GM12874 (cell line): Measurements from ENCODE around the gene PXDN.

Experiments used
- TF ChIP-seq, protein P1 (sequence below): IDR thresholded peaks from 2 replicates; pipeline ENCODE4 v1.5.1; 2011; ENCODE audit warnings: low read depth, mild to moderate bottlenecking, control low read depth, low read length, moderate library complexity; ENCODE audit not compliant: insufficient read depth

PXDN gene

GRCh38 chr2:1709335-1709605 is 35.0 kb downstream of the PXDN start:
- TF ChIP-seq, protein P1, sequence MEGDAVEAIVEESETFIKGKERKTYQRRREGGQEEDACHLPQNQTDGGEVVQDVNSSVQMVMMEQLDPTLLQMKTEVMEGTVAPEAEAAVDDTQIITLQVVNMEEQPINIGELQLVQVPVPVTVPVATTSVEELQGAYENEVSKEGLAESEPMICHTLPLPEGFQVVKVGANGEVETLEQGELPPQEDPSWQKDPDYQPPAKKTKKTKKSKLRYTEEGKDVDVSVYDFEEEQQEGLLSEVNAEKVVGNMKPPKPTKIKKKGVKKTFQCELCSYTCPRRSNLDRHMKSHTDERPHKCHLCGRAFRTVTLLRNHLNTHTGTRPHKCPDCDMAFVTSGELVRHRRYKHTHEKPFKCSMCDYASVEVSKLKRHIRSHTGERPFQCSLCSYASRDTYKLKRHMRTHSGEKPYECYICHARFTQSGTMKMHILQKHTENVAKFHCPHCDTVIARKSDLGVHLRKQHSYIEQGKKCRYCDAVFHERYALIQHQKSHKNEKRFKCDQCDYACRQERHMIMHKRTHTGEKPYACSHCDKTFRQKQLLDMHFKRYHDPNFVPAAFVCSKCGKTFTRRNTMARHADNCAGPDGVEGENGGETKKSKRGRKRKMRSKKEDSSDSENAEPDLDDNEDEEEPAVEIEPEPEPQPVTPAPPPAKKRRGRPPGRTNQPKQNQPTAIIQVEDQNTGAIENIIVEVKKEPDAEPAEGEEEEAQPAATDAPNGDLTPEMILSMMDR, result no peak

DNA sequence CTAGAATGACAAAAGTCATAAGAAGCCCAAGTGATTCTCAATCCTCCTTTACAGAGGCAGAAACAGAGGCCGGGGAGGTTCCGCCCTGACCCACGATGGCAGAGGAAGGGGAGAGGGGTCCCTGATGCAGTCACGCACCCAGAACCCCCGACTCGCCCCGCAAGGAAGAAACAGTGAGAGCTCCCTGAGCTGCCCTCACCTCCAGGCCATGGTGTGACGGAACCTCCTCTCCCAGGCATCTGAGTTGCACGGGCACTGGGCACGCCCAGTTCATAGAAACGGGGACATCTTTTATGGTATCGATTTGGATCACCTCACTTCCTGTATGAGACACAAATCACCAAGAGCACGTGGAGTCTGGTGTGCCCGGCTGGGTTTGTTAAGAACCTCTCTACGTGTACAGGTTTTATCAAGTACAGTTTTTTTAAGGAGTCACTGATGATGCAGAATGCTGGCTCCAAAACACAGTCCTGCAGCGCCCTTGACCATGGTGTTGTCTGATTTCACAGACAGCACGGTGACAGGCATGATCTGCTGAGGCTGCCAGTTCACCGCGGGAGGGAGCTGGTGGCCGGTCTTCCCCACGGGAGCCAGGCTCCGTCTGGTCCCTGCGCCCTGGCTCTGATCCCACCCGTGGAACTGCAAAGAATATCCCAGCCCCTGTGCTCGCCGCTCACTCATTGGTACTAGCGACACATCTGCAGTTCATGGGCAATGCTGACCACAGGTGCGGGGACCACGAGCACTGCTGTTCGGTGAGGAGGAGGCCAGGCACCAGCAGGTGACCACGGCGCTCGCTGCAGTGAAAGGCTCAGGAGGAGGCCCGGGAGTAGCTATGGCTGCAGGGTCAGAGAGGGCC is 35.6 kb downstream of the PXDN start:
- TF ChIP-seq, protein P1, result no peak

DNA sequence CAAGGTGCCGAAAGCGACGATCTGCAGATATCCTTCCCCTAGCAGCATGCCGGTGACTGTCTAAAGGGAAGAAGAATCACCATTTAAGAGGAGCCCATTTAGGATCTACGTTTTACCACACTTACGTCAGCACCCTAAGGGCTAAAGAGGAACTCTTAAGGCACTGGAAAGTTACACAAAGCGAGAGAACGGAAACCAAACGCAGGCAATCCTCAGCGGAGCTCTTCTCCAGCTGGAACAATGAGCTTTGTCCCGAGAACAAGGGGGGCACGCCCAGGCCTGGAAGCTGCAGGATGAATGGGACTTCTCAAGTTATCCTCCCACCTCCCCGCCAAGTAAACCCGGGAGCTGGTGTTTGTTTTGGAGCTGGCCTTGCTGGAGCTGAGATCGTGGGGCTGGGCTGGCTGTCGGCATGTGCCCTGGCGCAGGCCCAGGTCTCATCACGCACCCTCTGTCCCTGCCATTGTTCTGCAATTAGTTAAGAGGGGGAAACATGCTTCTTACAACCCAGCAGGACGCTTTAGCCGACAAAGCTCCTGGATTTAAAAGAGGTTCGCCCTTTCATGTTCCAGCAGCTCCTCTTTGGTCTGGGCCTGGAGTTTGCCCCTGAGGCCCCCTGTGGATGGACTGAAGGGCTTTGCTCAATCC is 36.4 kb downstream of the PXDN start:
- TF ChIP-seq, protein P1, result no peak

DNA sequence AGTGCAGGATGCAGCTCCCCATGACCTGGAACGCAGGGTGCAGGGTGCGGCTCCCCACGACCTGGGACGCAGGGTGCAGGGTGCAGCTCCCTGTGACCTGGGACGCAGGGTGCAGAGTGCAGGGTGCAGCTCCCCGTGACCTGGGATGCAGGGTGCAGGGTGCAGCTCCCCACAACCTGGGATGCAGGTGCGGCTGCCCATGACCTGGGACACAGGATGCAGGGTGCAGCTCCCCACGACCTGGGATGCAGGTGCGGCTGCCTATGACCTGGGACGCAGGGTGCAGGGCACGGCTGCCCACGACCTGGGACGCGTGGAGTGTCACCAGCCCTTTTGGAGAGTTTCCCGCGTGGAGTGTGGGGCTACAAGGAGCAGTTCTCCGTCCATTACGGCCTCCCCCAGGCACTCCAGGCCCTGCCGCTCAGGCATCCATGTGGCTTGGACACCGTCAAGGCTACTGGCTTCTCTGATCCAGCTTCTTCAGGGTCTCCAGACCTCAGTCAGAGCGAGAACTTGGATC is 38.7 kb downstream of the PXDN start:
- TF ChIP-seq, protein P1, result no peak

GRCh38 chr2:1704631-1705556 is 39.4 kb downstream of the PXDN start:
- TF ChIP-seq, protein P1, result no peak

GRCh38 chr2:1702186-1702565 is 42.1 kb downstream of the PXDN start:
- TF ChIP-seq, protein P1, result no peak
